Stimulated activated naive CD8-positive, alpha-beta T cell treated with anti-CD3 and anti-CD28 coated beads, Interleukin-15, Interleukin-2, amounts not matched to agents 100 U/mL and 50 U/mL, for 24 hours (primary cell): ENCODE results near the gene PLCB1.
"Not testable (repeated sequence)": the region's sequence is repeated elsewhere in the genome, so short reads cannot be mapped to it uniquely, and the experiment has no call there.

Source experiments
- ATAC-seq: fragments of 150-1000 bp; cut with Tn5 transposase; one replicate; pipeline ENCODE4 v1.10.0; 2021
- DNase-seq: peaks from one replicate; pipeline ENCODE4 v3.0.0; 2021

PLCB1 gene

GRCh38 chr20:8335059-8335458 is 203.0 kb downstream of the PLCB1 start:
- DNase-seq (no peak), ATAC-seq (no peak)

GRCh38 chr20:8335495-8336195 is 203.6 kb downstream of the PLCB1 start:
- DNase-seq (no peak), ATAC-seq (no peak)

GRCh38 chr20:8339349-8339748 is 207.3 kb downstream of the PLCB1 start:
- no peak for DNase-seq
- ATAC-seq: no peak

DNA sequence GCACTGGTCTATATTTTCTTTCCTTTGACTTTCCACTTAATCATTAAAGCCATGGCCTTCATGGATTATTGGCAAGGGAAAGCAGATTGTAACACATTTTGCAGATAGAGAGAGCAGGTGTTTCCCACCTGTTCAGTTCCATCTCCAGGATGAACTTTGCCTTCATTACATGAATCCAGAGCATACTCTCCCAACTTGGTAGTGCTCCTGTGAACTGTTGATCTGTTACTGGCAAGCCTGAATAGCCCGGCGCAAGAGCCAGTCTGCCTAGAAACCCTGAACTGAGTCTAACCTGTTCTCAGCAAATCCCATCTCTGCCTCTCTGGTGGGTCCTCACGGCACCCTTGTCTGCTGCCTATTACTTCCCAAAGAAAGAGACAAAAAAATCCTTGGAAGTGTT is 210.3 kb downstream of the PLCB1 start:
- DNase-seq (no peak), ATAC-seq (no peak)

DNA sequence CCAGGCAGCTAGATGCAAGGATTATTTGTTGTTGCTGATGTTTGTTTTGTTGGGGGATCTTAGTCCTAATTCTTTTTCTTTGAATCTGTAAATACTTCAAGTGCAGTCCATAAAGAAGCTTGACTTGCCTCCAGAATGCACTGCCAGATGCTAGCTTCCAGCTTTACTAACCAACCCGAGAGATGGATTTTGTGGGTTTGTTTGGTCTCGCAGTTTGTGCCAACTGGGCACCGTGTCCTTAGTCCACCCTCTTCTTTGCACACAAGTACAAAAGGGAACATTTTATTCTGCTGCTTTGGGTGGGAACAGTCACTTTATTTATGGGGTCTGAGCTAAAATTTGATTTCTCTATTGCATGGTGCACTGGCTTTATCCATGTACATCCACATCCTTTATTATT is 212.0 kb downstream of the PLCB1 start:
- DNase-seq (no peak), ATAC-seq (no peak)

DNA sequence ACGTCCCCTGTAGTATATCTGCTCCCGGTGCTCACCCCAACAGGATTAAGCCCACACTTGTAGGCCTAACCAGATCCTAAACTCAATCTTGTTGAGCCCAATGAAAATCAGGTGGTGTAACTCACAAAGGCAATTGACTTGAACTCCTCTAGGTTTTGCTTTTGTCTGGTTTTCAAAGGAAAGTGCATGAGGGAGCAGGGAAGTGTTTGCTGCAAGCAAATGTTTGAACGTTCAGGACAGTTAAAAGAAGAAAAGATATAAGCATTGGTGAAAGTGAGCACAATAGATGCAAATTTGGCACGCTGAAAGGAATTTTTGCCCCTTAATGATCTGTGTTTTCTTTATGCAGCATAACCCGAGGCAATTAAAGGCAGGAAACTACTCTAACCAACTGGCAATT is 212.6 kb downstream of the PLCB1 start:
- ATAC-seq (no peak), DNase-seq (no peak)

DNA sequence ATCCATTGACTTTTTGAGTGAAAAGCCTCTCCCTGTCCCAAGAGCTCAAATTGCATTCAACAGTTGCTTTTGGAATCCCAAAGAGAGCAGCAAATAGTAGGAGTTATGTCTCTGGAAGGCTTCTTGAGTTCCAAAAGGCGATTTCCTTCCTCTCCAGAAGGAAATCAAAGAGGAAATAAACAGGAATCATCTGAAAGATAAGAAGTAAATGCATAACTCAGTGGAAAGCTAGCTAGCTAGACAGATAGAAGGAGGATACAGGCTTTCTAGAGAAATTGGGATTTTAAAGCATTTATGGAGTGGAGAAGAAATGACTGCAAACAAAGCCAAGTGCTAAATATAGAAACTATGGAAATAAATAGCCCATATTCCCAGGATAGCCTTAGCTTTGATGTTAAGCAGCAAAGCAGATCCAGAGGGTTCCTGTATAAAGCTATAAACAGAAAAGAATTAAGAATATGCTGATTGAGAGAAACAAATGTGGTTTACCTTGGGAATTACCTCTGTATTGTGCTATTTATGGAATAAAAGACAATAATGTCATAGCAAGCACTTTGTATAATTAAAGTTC is 214.7 kb downstream of the PLCB1 start:
- ATAC-seq: no peak

GRCh38 chr20:8350225-8350624 is 218.2 kb downstream of the PLCB1 start:
- ATAC-seq, DNase-seq: not testable (repeated sequence)

More for the DNA sequence above, 214.7 kb downstream of the PLCB1 start:
- no peak for DNase-seq

DNA sequence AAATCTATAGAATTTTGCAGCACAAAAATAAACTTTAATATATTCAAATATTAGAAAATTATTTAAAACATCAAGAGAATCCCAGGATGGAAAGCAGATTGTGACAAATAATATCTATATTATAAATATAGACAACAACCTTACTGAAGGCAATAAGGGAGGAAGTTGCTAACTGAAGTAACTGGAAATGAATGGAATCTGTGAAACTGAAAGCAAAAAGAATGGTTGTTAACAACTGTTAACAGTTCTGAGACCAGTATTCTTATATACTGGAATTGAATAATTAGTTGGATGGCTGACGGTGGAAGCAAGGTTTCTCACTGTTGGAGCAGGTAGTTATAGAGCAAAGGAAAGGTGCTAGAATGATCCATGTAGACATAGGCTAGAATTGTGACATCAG is 220.4 kb downstream of the PLCB1 start:
- DNase-seq (no peak), ATAC-seq (no peak)

GRCh38 chr20:8353512-8353911 is 221.4 kb downstream of the PLCB1 start:
- no peak for DNase-seq

DNA sequence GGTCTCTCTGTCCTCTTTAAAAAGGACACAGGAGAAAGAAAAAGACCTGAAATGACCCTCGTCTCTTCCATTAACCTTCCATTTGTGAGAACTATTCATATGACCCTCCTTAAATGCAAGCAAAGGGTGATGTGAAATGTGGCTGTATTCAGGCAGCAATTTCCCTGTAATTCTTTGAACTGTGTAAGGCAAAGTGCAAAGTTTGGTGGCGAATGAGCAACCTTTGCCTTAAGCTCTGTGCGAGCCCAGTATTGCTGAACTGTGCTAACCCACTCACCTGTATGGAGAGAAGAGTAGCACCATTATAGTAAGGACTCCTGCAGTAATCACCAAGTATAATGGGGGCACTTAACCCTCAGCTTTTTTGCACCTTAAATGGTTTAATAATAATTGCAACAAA is 223.4 kb downstream of the PLCB1 start:
- ATAC-seq: no peak
- no peak for DNase-seq

More at GRCh38 chr20:8353512-8353911, 221.4 kb downstream of the PLCB1 start:
- no peak for ATAC-seq

DNA sequence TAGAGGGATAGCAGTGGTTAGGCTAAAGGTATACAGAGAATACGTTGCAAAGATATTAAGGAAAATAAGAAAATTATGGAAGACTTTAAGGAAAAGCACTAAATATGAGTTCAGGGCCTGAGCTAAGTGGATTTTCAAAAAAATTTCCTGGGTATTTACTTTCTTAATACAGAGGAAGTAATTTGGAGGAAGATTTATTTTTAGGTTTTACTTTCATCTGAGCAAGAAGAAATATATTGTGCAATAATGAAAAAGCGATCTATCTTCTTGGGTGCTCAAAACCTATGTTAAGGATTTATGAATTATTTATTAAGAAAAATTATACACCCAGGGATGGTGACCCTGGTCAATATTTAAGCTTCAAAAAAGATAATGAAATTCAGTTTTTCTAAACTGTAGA is 224.7 kb downstream of the PLCB1 start:
- DNase-seq: no peak
- no peak for ATAC-seq

DNA sequence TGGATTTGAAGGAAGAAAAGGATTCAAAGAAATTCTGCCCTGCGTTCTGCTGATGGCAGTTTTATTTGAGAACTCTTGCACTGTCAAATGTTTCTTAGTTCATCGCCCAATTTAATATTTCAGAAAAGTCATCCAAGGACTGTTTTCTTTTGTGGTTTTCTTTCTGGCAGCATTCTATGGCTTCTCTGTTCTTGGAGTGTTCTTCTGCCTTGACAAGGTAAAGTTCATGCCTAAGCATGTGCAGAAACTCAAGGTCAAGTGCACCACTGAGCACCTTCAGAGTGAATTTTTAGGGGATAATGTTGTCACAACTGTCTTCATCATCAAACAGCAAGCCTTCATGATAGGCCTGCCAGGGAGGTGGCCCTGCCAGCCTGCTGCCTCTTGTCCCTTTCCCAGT is 225.6 kb downstream of the PLCB1 start:
- ATAC-seq: no peak

DNA sequence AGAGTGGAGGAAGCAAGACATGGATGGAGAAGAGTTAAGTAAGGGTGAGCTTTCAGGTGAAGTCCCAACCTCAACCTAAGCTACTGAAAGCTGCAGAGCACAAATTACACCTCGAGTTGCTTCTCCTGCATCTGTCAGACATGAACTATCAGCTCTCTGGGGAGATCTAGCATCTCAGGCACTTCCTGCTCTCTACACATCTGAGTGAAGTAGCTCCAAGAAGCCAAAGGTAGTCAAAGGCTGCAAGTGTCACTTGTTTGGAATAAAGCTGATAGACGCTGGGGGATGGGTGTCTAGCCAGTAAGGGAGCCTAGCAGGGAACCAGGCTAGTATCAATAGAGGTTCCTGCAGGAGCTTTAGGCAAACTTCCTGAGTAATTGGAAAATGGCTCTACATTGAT is 228.0 kb downstream of the PLCB1 start:
- ATAC-seq (no peak), DNase-seq (no peak)

More for the DNA sequence above, 225.6 kb downstream of the PLCB1 start:
- DNase-seq: no peak

DNA sequence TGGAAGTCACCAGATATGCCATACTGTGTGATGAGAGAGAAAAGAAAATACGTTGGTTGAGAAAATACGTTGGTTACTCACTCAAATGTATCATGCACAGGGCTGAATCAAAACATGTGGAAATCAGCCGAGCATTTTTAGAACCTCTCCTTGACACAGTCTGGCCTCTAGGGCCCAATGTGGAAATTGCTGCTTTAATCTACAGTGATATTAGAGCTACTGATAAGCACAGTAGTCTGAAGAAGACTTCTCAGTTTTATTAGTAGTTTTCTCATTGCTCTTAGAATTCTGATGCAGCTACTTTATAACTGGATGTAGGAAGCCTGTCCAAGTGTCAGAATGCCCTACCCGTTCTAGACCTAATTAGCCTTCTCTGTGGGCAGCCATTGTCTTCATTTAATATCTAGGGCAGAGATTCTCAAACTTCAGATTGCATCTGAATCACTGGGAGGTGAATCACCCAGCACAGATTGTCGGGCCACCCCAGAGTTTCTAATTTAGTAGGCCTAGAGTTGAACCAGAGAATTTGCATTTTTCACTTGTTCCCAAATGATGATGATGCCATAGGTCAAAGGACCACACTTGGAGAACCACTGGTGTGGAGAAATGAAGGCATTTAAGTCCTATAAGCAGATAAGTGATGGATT is 229.1 kb downstream of the PLCB1 start:
- ATAC-seq (peak; percentile 92), DNase-seq (peak; percentile 18)

DNA sequence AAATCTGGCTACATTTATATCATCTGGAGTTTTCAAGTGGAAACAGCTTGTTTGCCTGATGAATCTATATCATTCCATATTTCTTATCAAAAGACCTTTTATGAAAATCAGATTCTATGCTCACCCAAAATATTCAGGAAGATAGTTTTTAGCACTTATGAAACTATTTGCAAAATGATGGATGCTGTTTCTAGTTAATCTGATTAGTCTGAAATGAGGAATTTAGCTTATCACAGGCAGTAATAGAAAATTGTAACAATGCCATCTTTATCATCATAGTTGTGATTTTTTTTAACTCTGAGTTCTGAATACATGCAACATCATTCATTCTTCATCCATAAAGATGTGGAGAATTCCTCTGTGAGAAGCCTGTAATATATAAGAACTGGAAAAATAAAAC is 229.7 kb downstream of the PLCB1 start:
- DNase-seq (no peak), ATAC-seq (no peak)

- DNase-seq (no peak), ATAC-seq (no peak)
Measured at GRCh38 chr20:8362457-8362856, 230.4 kb downstream of the PLCB1 start.

DNA sequence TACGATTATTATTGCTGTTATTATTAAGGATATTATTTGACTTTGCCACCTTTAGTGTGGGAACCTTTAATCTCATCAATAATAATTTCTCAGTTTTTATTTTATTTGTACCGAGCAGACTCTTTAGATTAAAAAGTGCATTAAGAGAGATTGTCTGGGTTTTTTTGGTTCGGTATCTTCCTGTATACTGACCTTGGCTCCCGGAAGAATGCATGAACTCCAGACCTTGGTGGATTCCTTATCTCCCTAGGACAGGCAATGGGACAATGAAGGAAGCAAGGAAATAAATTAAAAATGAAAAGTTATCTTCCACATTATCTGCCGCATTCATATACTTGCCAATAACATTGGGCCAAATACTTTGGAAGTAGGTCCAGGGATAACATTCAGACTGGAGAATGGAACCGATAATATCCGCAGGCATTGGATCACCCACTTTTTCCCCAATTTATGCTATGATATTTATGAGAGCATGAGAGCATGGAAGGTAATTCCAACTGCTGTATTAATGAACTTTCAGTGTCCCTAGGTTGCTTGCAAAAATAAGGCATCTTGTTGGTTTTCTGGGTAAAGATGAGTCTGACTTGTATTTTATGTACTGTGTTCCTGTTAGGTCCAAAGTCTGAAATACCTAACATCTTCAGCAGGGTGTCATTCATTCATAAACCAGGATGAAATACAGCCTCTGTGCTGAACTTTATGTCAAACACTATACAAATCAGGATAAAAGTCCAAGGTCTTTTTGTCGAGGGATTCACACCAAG is 232.1 kb downstream of the PLCB1 start:
- DNase-seq (no peak), ATAC-seq (no peak)

GRCh38 chr20:8364734-8365078 is 232.6 kb downstream of the PLCB1 start:
- ATAC-seq: no peak
- no peak for DNase-seq

DNA sequence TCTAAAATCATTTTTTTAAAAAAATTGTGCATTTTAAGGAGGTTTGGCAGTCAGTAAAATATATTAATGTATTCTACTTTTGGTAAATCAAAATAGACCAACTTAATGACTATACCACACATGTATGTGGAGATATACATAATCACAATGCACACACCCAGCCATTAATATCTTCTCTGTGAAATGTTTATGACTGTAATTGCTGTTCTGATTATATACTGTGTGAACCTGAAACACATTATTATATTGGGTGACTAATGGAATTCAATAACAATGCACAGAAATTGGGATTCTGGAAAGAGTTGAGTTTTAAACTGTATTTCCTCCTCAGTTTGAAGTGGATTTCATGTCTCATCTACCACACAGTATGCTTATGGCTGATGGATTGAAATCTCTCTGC is 233.6 kb downstream of the PLCB1 start:
- DNase-seq: no peak
- ATAC-seq: no peak

DNA sequence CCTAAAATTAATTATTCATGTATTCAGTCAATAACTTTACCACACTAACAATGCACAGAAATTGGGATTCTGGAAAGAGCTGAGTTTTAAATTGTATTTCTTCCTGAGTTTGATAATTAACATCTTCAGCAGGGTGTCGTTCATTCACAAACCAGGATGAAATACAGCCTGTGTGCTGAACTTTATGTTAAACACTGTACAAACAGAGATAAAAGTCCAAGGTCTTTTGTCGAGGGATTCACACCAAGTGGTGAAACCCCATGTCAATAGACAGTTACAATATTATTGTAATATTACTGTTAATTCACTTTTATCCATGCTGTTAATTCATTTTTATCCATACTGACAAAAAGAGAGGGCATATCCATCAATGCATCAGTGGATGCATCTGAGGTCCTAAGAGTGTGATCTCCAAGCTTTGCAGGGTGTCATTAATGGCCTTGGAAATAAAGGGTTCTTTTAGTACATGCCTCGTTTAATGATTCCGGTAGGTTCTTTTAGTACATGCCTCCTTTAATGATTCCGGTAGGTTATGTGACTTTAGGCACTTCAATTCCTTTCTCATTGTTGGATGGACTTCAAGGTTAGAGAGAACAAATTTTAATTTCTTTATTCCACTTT is 234.3 kb downstream of the PLCB1 start:
- DNase-seq: no peak
- ATAC-seq: no peak

DNA sequence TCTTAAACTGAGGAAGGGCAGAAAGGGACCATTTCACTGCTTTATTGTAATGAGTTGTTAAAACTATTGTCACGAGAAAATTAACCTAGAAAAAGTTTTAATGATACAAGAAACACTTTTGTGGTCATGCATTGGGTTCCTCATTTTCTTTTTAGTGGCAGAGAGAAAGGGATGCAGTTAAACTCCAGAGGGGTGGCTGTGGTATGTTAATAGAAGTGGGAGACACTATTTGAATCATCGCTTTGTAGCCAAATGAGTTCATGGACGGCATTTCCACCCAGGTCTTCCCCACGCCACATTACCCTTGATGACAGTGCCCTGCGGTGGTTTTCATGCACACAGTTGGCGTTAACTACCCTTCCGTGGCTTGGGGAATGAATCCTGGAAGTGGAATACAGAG is 235.6 kb downstream of the PLCB1 start:
- DNase-seq (no peak), ATAC-seq (peak; percentile 32)

DNA sequence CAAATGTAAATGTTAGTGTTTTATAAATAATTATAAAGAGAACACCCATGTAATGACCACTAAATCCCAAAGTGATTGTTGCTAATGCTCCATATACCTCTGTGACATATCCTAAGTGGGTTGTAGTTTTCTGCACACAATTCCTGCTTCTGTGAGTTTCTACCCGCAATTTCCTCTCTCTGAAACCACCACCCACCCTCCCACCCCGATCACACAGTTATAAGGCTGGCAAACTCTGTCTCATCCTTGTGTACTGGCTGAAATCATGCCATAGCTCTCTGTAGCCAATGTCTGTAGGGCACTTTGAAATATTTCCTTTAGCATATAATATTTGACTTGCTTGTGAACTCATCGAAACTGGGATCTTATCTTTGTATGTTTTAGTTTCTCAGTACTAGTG is 236.6 kb downstream of the PLCB1 start:
- no peak for DNase-seq
- no peak for ATAC-seq
